ENCODE results near the gene PPIL1. TPM values are rescaled to one million over a fixed set of nuclear protein-coding genes. Genes with fewer than 3 reads are reported as not detected.

The PPIL1 gene
- total RNA-seq, 1 experiment from 2014 or later: 87.8 TPM

DNA sequence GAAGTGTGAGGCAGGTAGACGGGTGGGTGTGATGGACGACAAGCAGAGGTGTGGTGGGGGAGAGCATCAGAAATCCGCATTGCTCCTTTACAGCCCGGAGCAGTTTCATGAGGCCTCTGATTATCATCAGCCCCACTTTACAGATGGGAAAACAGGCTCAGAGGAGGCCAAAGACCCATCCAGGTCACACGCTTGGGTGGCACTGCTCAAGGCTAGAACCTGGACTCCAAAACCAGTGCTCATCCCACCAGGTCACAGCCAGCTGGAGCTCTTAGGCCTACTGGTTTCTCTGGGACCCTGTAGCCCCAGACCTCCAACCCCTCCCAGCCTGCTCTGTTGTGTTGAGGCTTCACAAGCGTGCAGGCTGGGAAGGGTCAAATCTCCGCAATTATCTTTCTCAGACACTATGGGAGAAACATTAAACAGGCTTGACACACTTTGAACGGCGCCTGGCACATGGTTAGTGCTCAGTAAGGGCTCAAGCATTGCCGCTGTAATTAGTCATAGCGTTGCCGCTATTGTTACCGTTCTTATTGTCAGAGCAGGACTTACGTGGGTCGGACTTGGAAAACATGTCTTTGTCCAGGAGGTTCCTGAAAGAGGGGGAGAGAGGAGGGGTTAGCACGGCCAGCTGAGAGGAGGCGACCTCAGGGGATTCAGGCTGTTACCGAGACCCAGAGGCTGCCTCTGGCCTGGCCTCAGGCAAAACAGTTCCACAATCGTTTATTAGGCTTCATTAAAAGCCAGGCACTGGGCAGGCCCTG, 51.9 kb downstream of the PPIL1 start:
- Histone ChIP-seq H3K18ac (ENCODE audit: insufficient read length, low read depth, low read length) (no peak overlapping the region), H3K9ac (ENCODE audit: extremely low read depth, insufficient read length, low read length) (no peak overlapping the region), H4K91ac (ENCODE audit: insufficient read length, low read depth, low read length) (no peak overlapping the region), H3K56ac (ENCODE audit: insufficient read length, low read depth, low read length) (no peak overlapping the region), H3K9me3 (ENCODE audit: control insufficient read depth, low read depth, low read length) (no peaks in the 10 kb centered on the region), H3K79me2 (ENCODE audit: insufficient read depth, low read length) (no peaks in the 10 kb centered on the region), H3K27ac (ENCODE audit: insufficient read length, low read depth, low read length) (no peak overlapping the region), H4K5ac (ENCODE audit: insufficient read length, low read depth, low read length) (no peak overlapping the region), H3K4me2 (ENCODE audit: insufficient read depth, insufficient read length, low read length) (no peak overlapping the region), H3K27me3 (ENCODE audit: insufficient read depth, low read length) (no peaks in the 10 kb centered on the region), H3K14ac (ENCODE audit: insufficient read depth, low read length) (no peak overlapping the region), H2AK5ac (ENCODE audit: insufficient read length, low read length) (no peak overlapping the region), H2BK120ac (ENCODE audit: low read depth, low read length, poor library complexity, severe bottlenecking) (no peak overlapping the region), H3K23me2 (ENCODE audit: insufficient read length, low read depth, low read length, poor library complexity, severe bottlenecking) (no peaks in the 10 kb centered on the region), H2AFZ (ENCODE audit: low read length) (no peak overlapping the region), H3K23ac (ENCODE audit: insufficient read length, low read depth, low read length) (no peak overlapping the region), H2BK5ac (ENCODE audit: insufficient read length, low read length) (no peak overlapping the region), H3T11ph (ENCODE audit: low read length) (no peak overlapping the region), H2BK15ac (ENCODE audit: low read depth, low read length) (no peak overlapping the region), H4K8ac (replicated peaks; ENCODE audit: insufficient read length, low read depth, low read length) (no peak overlapping the region), H2BK20ac (ENCODE audit: low read depth, low read length, poor library complexity, severe bottlenecking) (no peak overlapping the region), H2BK12ac (ENCODE audit: insufficient read length, low read depth, low read length) (no peak overlapping the region), H3K4me1 (ENCODE audit: insufficient read depth, low read length) (peaks cover 3% of the 10 kb centered on the region; the same call in 1 of the 2 replicates), H3K4ac (ENCODE audit: low read depth, low read length) (no peak overlapping the region), H3K79me1 (ENCODE audit: insufficient read depth, low read depth, low read length, poor library complexity, severe bottlenecking) (no peaks in the 10 kb centered on the region), H4K20me1 (ENCODE audit: control insufficient read depth, insufficient read depth, insufficient read length) (no peaks in the 10 kb centered on the region)
- no CpG with 5 or more reads among the region's 19 CpGs for WGBS (ENCODE audit: extremely low coverage, insufficient read length, low lambda C conversion rate)
- DNase-seq: no peak
- Mint-ChIP-seq H3K4me1 (peaks cover 27 to 42% of the 10 kb centered on the region in 2 experiments), H3K4me3 (no peak overlapping the region), H3K9me3 (no peaks in the 10 kb centered on the region), H3K27ac (no peak overlapping the region), H3K27me3 (ENCODE audit: low read depth) (peaks cover 17% of the 10 kb centered on the region), H3K36me3 (ENCODE audit: insufficient read depth in 1 of 3, low read depth in 3 of 3) (no peaks in the 10 kb centered on the region; a peak in 1 of 7 replicates)
- TF ChIP-seq, protein P1, sequence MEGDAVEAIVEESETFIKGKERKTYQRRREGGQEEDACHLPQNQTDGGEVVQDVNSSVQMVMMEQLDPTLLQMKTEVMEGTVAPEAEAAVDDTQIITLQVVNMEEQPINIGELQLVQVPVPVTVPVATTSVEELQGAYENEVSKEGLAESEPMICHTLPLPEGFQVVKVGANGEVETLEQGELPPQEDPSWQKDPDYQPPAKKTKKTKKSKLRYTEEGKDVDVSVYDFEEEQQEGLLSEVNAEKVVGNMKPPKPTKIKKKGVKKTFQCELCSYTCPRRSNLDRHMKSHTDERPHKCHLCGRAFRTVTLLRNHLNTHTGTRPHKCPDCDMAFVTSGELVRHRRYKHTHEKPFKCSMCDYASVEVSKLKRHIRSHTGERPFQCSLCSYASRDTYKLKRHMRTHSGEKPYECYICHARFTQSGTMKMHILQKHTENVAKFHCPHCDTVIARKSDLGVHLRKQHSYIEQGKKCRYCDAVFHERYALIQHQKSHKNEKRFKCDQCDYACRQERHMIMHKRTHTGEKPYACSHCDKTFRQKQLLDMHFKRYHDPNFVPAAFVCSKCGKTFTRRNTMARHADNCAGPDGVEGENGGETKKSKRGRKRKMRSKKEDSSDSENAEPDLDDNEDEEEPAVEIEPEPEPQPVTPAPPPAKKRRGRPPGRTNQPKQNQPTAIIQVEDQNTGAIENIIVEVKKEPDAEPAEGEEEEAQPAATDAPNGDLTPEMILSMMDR (conservative IDR thresholded peaks at IDR 0.05): no peak

Measured in H9 (cell line).